Testis (tissue), 3 donors: ENCODE data around the gene MAGEF1. TPM values are rescaled to one million over a fixed set of nuclear protein-coding genes. Genes with fewer than 3 reads are reported as not detected.

Experiments
- DNase-seq: peaks from one replicate; pipeline ENCODE4 v3.0.0-alpha.2; 2019
- H3K27ac ChIP-seq, 2 donors: fragments of 200-600 bp; sonication (generic); one replicate each; pipeline ENCODE4 v1.5.1; 2019
- H3K27me3 ChIP-seq: fragments of 200-600 bp; sonication (generic); one replicate; pipeline ENCODE4 v1.5.1; 2019
- H3K36me3 ChIP-seq: fragments of 200-600 bp; sonication (generic); one replicate; pipeline ENCODE4 v1.5.1; 2017; ENCODE audit warnings: low read depth; ENCODE audit errors: missing control alignments
- H3K4me1 ChIP-seq: fragments of 200-600 bp; sonication (generic); one replicate; pipeline ENCODE4 v1.5.1; 2019
- H3K4me3 ChIP-seq, 2 donors: fragments of 200-600 bp; sonication (generic); one replicate each; pipeline ENCODE4 v1.5.1; 2017 to 2019
- H3K9me3 ChIP-seq: fragments of 200-600 bp; sonication (generic); one replicate; pipeline ENCODE4 v1.5.1; 2017
- CTCF ChIP-seq, 3 experiments: fragments of 450-650 bp in 2 of 3; fragments of 200-600 bp in 1 of 3; sonication (generic) in 1 of 3; IDR thresholded peaks; one replicate each; pipeline ENCODE4 v1.5.1; 2016 to 2019; ENCODE audit warnings: antibody characterized with exemption in 3 of 3, mild to moderate bottlenecking in 2 of 3, moderate library complexity in 1 of 3
- POLR2A ChIP-seq: fragments of 450-650 bp; IDR thresholded peaks from one replicate; pipeline ENCODE4 v1.6.1; 2017; ENCODE audit warnings: antibody characterized with exemption, mild to moderate bottlenecking, moderate library complexity
- WGBS, 2 donors: methylation state at CpG; one replicate each; pipeline ENCODE4 v1.1.5; 2018; 5-methylcytosine and 5-hydroxymethylcytosine counted together
- intact Hi-C: fragments of 100-400 bp; cut with DNase I; formaldehyde crosslinking; loops from one replicate; pipeline ENCODE4 v1.15.1; 2023; ENCODE audit warnings: low total_unique reads
- polyA plus RNA-seq: library from polyadenylated mRNA; stranded (reverse); fragments of 350-450 nt; fragmentation: Illumina TruSeq; extraction: RNeasy Lipid Tissue Mini Kit (QIAGEN cat#74804); gene quantifications from one replicate; pipeline ENCODE4 v1.2.3, GENCODE V29; 2014; ENCODE audit warnings: low read depth, low replicate concordance; ENCODE audit not compliant: insufficient read depth
- total RNA-seq, 2 donors: library from RNA; depleted of rRNA; stranded (reverse); fragments of >200 nt; gene quantifications; one replicate each; pipeline ENCODE4 v1.2.3, GENCODE V29; 2016

MAGEF1 gene
- total and polyA plus RNA-seq, 3 donors from 2014 or later = 22.8 to 33.5 (median 25.1) TPM

- TF ChIP-seq CTCF (IDR thresholded peaks at IDR 0.05) = no peak
- no peak for TF ChIP-seq POLR2A
- WGBS, 2 donors = 65 to 74% methylated on average over 8 of the region's 8 CpGs
- H3K36me3 ChIP-seq = no peaks in the 10 kb centered on the region
- no peak overlapping the region for H3K27ac ChIP-seq
- H3K4me3 ChIP-seq = no peak overlapping the region
- intact Hi-C loops = no loop called here
- H3K4me1 ChIP-seq = peaks cover 4% of the 10 kb centered on the region
- no peaks in the 10 kb centered on the region for H3K9me3 ChIP-seq
- no peak for DNase-seq
- H3K27me3 ChIP-seq = no peaks in the 10 kb centered on the region
Measured at GRCh38 chr3:184717399-184717983, 5.6 kb upstream of the MAGEF1 start.

GRCh38 chr3:184716622-184717398 is 4.9 kb upstream of the MAGEF1 start:
- H3K27me3 ChIP-seq = no peaks in the 10 kb centered on the region
- no peaks in the 10 kb centered on the region for H3K36me3 ChIP-seq
- H3K9me3 ChIP-seq = no peaks in the 10 kb centered on the region
- intact Hi-C loops = no loop called here
- WGBS, 2 donors = 53 to 62% methylated on average over 16 to 20 of the region's 20 CpGs
- H3K27ac ChIP-seq = no peak overlapping the region
- TF ChIP-seq CTCF (IDR thresholded peaks at IDR 0.05) = no peak
- no peak for TF ChIP-seq POLR2A
- no peak overlapping the region for H3K4me3 ChIP-seq
- no peak for DNase-seq
- H3K4me1 ChIP-seq = peaks cover 4% of the 10 kb centered on the region

GRCh38 chr3:184715943-184716621 is 4.2 kb upstream of the MAGEF1 start:
- Histone ChIP-seq H3K4me1 (peaks cover 4% of the 10 kb centered on the region), H3K27me3 (no peaks in the 10 kb centered on the region), H3K27ac (no peak overlapping the region), H3K9me3 (no peaks in the 10 kb centered on the region), H3K4me3 (no peak overlapping the region), H3K36me3 (no peaks in the 10 kb centered on the region)
- no peak for DNase-seq
- intact Hi-C loops = no loop called here
- 67 to 70% methylated on average over 8 of the region's 8 CpGs for whole genome bisulfite sequencing, 2 donors
- TF ChIP-seq POLR2A = no peak
- no peak for TF ChIP-seq CTCF (IDR thresholded peaks at IDR 0.05)

- Histone ChIP-seq H3K9me3 (no peaks in the 10 kb centered on the region), H3K27me3 (no peaks in the 10 kb centered on the region), H3K4me1 (peaks cover 13% of the 10 kb centered on the region), H3K4me3 (no peak overlapping the region), H3K27ac (no peak overlapping the region), H3K36me3 (no peaks in the 10 kb centered on the region)
- DNase-seq = no peak
- no peak for TF ChIP-seq POLR2A
- intact Hi-C loops = no loop called here
- 57 to 67% methylated on average over 2 of the region's 2 CpGs for WGBS, 2 donors
Measured at GRCh38 chr3:184713521-184713920, 1.7 kb upstream of the MAGEF1 start.

- H3K36me3 ChIP-seq = no peaks in the 10 kb centered on the region
- peaks cover 13% of the 10 kb centered on the region for H3K4me1 ChIP-seq
- H3K4me3 ChIP-seq = no peak overlapping the region
- no peaks in the 10 kb centered on the region for H3K27me3 ChIP-seq
- intact Hi-C loops = no loop called here
- no peaks in the 10 kb centered on the region for H3K9me3 ChIP-seq
- WGBS, 2 donors = 71 to 85% methylated on average over 2 of the region's 2 CpGs
- TF ChIP-seq CTCF (IDR thresholded peaks at IDR 0.05) = no peak
- TF ChIP-seq POLR2A = no peak
- DNase-seq = no peak
- H3K27ac ChIP-seq = no peak overlapping the region
Measured at GRCh38 chr3:184713040-184713355, 1.1 kb upstream of the MAGEF1 start.
